A549 (cell line): Measurements from ENCODE around the gene TMCC3. TPM values are rescaled to one million over a fixed set of nuclear protein-coding genes. Genes with fewer than 3 reads are reported as not detected.
"Not testable (repeated sequence)": the region's sequence is repeated elsewhere in the genome, so short reads cannot be mapped to it uniquely, and the experiment has no call there.

ENCODE experiments used
- ATAC-seq, 2 experiments: fragments of 200-7000 bp in 1 of 2; fragments of >200 bp in 1 of 2; cut with Nextera tagmentation in 1 of 2; cut with Tn5 transposase in 1 of 2; 3 replicates each; pipeline versions ENCODE4 v1.8.0 to v1.9.1; 2018 to 2020; ENCODE audit warnings: mild to moderate bottlenecking in 1 of 2, moderate library complexity in 1 of 2
- CTCF ChIA-PET: fragments of 300-600 bp; sonication (Branson Sonifier 250); formaldehyde crosslinking; extraction: SDS; loops from one replicate; lab custom pipeline; 2021; ENCODE audit warnings: antibody characterized with exemption, inconsistent platforms; lab: Yijun Ruan, JAX
- POLR2A ChIA-PET: fragments of 350-600 bp; formaldehyde crosslinking; extraction: SDS; loops from one replicate; lab custom pipeline; 2021; ENCODE audit warnings: antibody characterized with exemption, inconsistent platforms; lab: Yijun Ruan, JAX
- DNase-seq, 2 experiments: peaks; one replicate each; pipeline versions ENCODE4 v3.0.0 to v3.0.0-alpha.2; 2011 to 2016; ENCODE audit warnings: low read depth in 1 of 2, low spot score in 1 of 2
- FAIRE-seq: peaks from 2 replicates; lab custom pipeline; 2011; peaks lifted over from hg19 to GRCh38; lab: Jason Lieb, UNC
- H3K27ac ChIP-seq, 2 experiments: fragments of >200 bp; sonication (Bioruptor Twin); formaldehyde crosslinking; 3 replicates each; pipeline ENCODE4 v1.5.1; 2016 to 2017
- H3K4me1 ChIP-seq: fragments of >200 bp; sonication (Bioruptor Twin); formaldehyde crosslinking; 3 replicates; pipeline ENCODE4 v1.6.1; 2016
- H3K4me2 ChIP-seq: fragments of >200 bp; sonication (Bioruptor Twin); formaldehyde crosslinking; 3 replicates; pipeline ENCODE4 v1.6.1; 2016
- H3K4me3 ChIP-seq: fragments of >200 bp; sonication (Bioruptor Twin); formaldehyde crosslinking; 3 replicates; pipeline ENCODE4 v1.5.1; 2016
- H3K9me3 ChIP-seq: fragments of >200 bp; sonication (Bioruptor Twin); formaldehyde crosslinking; 3 replicates; pipeline ENCODE4 v1.6.1; 2016
- EHMT2 ChIP-seq: fragments of 200-600 bp; sonication (generic); IDR thresholded peaks from 2 replicates; pipeline ENCODE4 v1.6.1; 2016; ENCODE audit warnings: antibody characterized with exemption, low read depth, mild to moderate bottlenecking, moderate library complexity
- FOSB ChIP-seq: fragments of 250-450 bp; sonication (Bioruptor Pico); IDR thresholded peaks from 2 replicates; pipeline ENCODE4 v1.5.0; 2020; ENCODE audit warnings: mild to moderate bottlenecking, moderate library complexity
- FOSL2 ChIP-seq, 2 experiments: fragments of 450-650 bp in 1 of 2; fragments of >200 bp in 1 of 2; sonication (Bioruptor Twin) in 1 of 2; formaldehyde crosslinking; IDR thresholded peaks; 2 replicates each; pipeline versions ENCODE4 v1.5.0 to v1.6.1; 2016 to 2020; ENCODE audit warnings: mild to moderate bottlenecking in 1 of 2, moderate library complexity in 1 of 2
- GATA3 ChIP-seq: IDR thresholded peaks from 2 replicates; pipeline ENCODE4 v1.6.1; 2012; ENCODE audit warnings: borderline replicate concordance
- HEYL ChIP-seq: fragments of 250-450 bp; sonication (Bioruptor Pico); IDR thresholded peaks from 2 replicates; pipeline ENCODE4 v1.8.0; 2021; ENCODE audit warnings: mild to moderate bottlenecking, moderate library complexity
- HMGXB4 ChIP-seq: fragments of 250-450 bp; sonication (Bioruptor Pico); IDR thresholded peaks from 2 replicates; pipeline ENCODE4 v1.5.0; 2021; ENCODE audit warnings: mild to moderate bottlenecking, moderate library complexity, borderline replicate concordance
- HOXA7 ChIP-seq: fragments of 250-450 bp; sonication (Bioruptor Pico); IDR thresholded peaks from 2 replicates; pipeline ENCODE4 v1.5.0; 2020; ENCODE audit warnings: mild to moderate bottlenecking, moderate library complexity
- HOXB5 ChIP-seq: fragments of 250-450 bp; sonication (Bioruptor Pico); IDR thresholded peaks from 2 replicates; pipeline ENCODE4 v1.5.0; 2020; ENCODE audit warnings: mild to moderate bottlenecking, moderate library complexity
- MAFK ChIP-seq: fragments of 450-650 bp; IDR thresholded peaks from 2 replicates; pipeline ENCODE4 v1.6.1; 2014; ENCODE audit not compliant: partially characterized antibody
- MAZ ChIP-seq: fragments of 150-350 bp; IDR thresholded peaks from 2 replicates; pipeline ENCODE4 v1.6.1; 2014; ENCODE audit warnings: antibody characterized with exemption, low read depth, low read length, borderline replicate concordance
- NFE2L2 ChIP-seq: fragments of 150-350 bp; conservative IDR thresholded peaks from 2 replicates; pipeline ENCODE4 v1.6.1; 2014; ENCODE audit warnings: low read length
- RAD21 ChIP-seq, 2 experiments: fragments of >200 bp in 1 of 2; sonication (Bioruptor Twin) in 1 of 2; formaldehyde crosslinking in 1 of 2; IDR thresholded peaks in 1 of 2; conservative IDR thresholded peaks in 1 of 2; 2 replicates in 1 of 2; 3 replicates in 1 of 2; pipeline ENCODE4 v1.6.1; 2012 to 2018; ENCODE audit warnings: inconsistent platforms in 1 of 2
- RNF2 ChIP-seq: fragments of 200-600 bp; sonication (generic); IDR thresholded peaks from 2 replicates; pipeline ENCODE4 v1.6.1; 2016; ENCODE audit warnings: low read depth, mild to moderate bottlenecking, antibody characterized with exemption, moderate library complexity, borderline replicate concordance
- SMC3 ChIP-seq: fragments of >200 bp; sonication (Bioruptor Twin); formaldehyde crosslinking; IDR thresholded peaks from 3 replicates; pipeline ENCODE4 v1.6.1; 2018; ENCODE audit warnings: inconsistent platforms
- TP53 ChIP-seq: fragments of 250-450 bp; sonication (Bioruptor Pico); IDR thresholded peaks from 2 replicates; pipeline ENCODE4 v1.5.0; 2021; ENCODE audit warnings: mild to moderate bottlenecking, moderate library complexity
- ZC3H11A ChIP-seq: fragments of 450-650 bp; IDR thresholded peaks from 2 replicates; pipeline ENCODE4 v1.6.1; 2014; ENCODE audit warnings: antibody characterized with exemption, mild to moderate bottlenecking
- ZSCAN20 ChIP-seq: fragments of 250-450 bp; sonication (Bioruptor Pico); IDR thresholded peaks from 2 replicates; pipeline ENCODE4 v1.8.0; 2022; ENCODE audit warnings: mild to moderate bottlenecking, moderate library complexity
- WGBS: methylation state at CpG from one replicate; pipeline ENCODE4 v1.1.6; 2017; ENCODE audit errors: missing lambda C conversion rate; 5-methylcytosine and 5-hydroxymethylcytosine counted together
- polyA plus RNA-seq, 4 experiments: library from polyadenylated mRNA; depleted of rRNA in 3 of 4; stranded (reverse); fragments of >200 nt; fragmentation: RNase III in 1 of 4; extraction: RNeasy Plus Mini Kit Qiagen cat#74134 plus additional on column Dnase treatment in 1 of 4; gene quantifications; 2 replicates in 3 of 4; 3 replicates in 1 of 4; pipeline ENCODE4 v1.2.3, GENCODE V29; 2011 to 2017
- TF ChIP-seq, protein P1 (sequence below): fragments of >200 bp; sonication (Bioruptor Twin); formaldehyde crosslinking; IDR thresholded peaks from 3 replicates; pipeline ENCODE4 v1.5.1; 2016
- TF ChIP-seq, protein P2 (sequence below): fragments of 450-650 bp; IDR thresholded peaks from 2 replicates; pipeline ENCODE4 v1.6.1; 2014; ENCODE audit warnings: antibody characterized with exemption

TMCC3 gene
- polyA plus RNA-seq, 2 of the 4 experiments (the other 2 are of a cell fraction), result 0.50 to 0.62 TPM

DNA sequence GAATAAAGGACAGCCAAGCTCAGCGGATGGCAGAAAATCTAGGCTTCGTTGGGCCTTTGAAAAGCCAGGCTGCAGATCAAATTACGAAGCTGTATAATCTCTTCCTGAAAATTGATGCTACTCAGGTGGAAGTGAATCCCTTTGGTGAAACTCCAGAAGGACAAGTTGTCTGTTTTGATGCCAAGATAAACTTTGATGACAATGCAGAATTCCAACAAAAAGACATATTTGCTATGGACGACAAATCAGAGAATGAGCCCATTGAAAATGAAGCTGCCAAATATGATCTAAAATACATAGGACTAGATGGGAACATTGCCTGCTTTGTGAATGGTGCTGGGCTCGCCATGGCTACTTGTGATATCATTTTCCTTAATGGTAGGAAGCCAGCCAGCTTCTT is 101.5 kb downstream of the TMCC3 start:
- H3K4me2 ChIP-seq, POLR2A ChIA-PET, H3K4me3 ChIP-seq, H3K27ac ChIP-seq, DNase-seq, FAIRE-seq, ATAC-seq: not testable (repeated sequence)
- Histone ChIP-seq H3K4me1 (peaks cover 11% of the 10 kb centered on the region; the same call in 1 of the 3 replicates), H3K9me3 (peaks cover 12% of the 10 kb centered on the region; the same call in 2 of the 3 replicates)
- CTCF ChIA-PET, result interaction anchor here (1.1 to 1.9 kb wide), 4 partner anchors 101 to 986 kb away, joined by 3 to 5 read pairs (median 3); no protein-coding TSS in a partner anchor
- whole genome bisulfite sequencing, result 69% methylated on average over 5 of the region's 5 CpGs
- peak; percentile 87 for TF ChIP-seq MAFK

DNA sequence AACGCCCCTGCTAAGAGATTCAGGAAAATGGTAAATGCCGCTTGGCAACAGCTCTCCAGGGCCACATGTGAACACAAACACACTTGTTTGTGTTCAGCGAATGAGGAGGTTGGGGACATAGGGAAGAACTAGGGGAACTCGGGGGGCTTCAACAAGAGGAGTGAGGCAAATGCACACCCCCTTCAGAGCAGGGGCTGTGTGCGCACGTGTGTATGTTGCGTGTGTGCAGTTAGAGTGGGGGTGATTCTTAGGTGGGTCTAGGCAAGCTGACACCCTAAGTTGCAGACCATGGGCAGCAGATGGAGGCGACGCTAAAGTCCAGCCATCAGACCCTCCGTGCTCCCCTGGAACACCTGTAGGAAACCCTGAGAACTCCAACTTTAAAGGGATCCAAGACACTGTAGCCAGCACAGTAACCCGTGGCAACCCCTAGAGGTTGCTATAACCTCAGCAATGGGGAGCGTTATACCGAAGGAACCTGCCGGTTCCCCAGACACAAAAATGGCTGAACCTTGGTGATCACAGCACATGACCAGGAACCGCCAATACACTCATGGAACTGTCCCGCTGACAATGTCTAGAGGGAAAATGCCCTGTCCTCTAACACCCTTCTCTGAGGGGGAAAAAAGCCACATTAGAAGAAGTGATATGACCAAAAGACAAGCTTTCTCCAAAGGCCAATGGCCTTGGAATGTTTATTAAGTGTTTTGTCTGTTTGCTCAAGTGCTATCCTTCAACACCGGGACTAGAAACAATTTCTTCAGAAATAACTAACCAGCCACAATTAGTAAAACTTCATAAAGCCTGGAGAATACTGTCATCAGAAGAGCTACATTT is 104.2 kb downstream of the TMCC3 start:
- CTCF ChIA-PET, result interaction anchor here (0.6 to 2.9 kb wide), 26 partner anchors 11 to 988 kb away, joined by 3 to 18 read pairs (median 3); partner anchors contain the start of gene NR2C1
- H3K9me3 ChIP-seq, result peaks cover 12% of the 10 kb centered on the region; the same call in 2 of the 3 replicates
- WGBS, result 40% methylated on average over 17 of the region's 17 CpGs
- no peak overlapping the region for H3K27ac ChIP-seq
- TF ChIP-seq HMGXB4 (no peak), RAD21 (conservative IDR thresholded peaks at IDR 0.05 in 1 of 2, IDR thresholded peaks at IDR 0.05 in 1 of 2) (peak; percentile 79 to 91), GATA3 (no peak), SMC3 (peak; percentile 63)
- TF ChIP-seq, protein P1, sequence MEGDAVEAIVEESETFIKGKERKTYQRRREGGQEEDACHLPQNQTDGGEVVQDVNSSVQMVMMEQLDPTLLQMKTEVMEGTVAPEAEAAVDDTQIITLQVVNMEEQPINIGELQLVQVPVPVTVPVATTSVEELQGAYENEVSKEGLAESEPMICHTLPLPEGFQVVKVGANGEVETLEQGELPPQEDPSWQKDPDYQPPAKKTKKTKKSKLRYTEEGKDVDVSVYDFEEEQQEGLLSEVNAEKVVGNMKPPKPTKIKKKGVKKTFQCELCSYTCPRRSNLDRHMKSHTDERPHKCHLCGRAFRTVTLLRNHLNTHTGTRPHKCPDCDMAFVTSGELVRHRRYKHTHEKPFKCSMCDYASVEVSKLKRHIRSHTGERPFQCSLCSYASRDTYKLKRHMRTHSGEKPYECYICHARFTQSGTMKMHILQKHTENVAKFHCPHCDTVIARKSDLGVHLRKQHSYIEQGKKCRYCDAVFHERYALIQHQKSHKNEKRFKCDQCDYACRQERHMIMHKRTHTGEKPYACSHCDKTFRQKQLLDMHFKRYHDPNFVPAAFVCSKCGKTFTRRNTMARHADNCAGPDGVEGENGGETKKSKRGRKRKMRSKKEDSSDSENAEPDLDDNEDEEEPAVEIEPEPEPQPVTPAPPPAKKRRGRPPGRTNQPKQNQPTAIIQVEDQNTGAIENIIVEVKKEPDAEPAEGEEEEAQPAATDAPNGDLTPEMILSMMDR, result peak; percentile 56
- TF ChIP-seq, protein P2, sequence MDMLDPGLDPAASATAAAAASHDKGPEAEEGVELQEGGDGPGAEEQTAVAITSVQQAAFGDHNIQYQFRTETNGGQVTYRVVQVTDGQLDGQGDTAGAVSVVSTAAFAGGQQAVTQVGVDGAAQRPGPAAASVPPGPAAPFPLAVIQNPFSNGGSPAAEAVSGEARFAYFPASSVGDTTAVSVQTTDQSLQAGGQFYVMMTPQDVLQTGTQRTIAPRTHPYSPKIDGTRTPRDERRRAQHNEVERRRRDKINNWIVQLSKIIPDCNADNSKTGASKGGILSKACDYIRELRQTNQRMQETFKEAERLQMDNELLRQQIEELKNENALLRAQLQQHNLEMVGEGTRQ, result peak; percentile 38; the same call in 1 of the 2 replicates
- POLR2A ChIA-PET, result no interaction called here
- FAIRE-seq, result no peak
- peak; percentile 70 to 75 for DNase-seq
- H3K4me2 ChIP-seq, result peak overlapping the region; percentile 45; the same call in 2 of the 3 replicates
- H3K4me1 ChIP-seq, result no peaks in the 10 kb centered on the region
- H3K4me3 ChIP-seq, result no peak overlapping the region
- peak; percentile 90 to 98 for ATAC-seq

- Histone ChIP-seq H3K4me2 (no peak overlapping the region), H3K27ac (no peak overlapping the region), H3K4me1 (no peaks in the 10 kb centered on the region), H3K4me3 (no peak overlapping the region), H3K9me3 (peaks cover 12% of the 10 kb centered on the region; the same call in 2 of the 3 replicates)
- DNase-seq, result no peak
- ChIA-PET CTCF (interaction anchor here (0.8 to 2.9 kb wide), 5 partner anchors 218 to 791 kb away, joined by 3 to 18 read pairs (median 9); no protein-coding TSS in a partner anchor), POLR2A (no interaction called here)
- ATAC-seq, result no peak
- 77% methylated on average over 4 of the region's 4 CpGs for WGBS
- FAIRE-seq, result no peak
- TF ChIP-seq HEYL (CRISPR knock-in tag) (no peak), FOSB (CRISPR knock-in tag) (no peak)
Observed at GRCh38 chr12:94544355-94544754, 106.0 kb downstream of the TMCC3 start.

DNA sequence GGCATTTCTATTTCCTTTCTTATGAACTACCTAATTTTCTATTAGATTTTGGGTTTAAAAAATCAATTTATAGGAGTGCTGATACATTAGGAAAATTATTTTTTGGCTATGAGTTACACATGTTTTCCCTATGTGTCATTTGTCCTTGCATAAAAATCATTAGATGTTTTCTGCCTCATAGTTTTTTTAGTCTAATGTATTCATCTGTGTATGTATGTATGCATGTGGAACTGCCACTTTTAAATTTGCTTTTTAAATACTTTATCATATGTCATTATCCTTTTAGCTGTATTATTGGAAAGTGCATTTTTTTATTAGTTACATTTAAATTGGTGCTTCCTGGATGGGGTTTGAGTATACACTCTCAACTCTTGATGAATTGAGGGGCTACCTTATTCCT is 112.0 kb downstream of the TMCC3 start:
- ChIA-PET CTCF (no interaction called here), POLR2A (no interaction called here)
- H3K27ac ChIP-seq, result no peak overlapping the region
- no peaks in the 10 kb centered on the region for H3K9me3 ChIP-seq
- TF ChIP-seq RAD21 (conservative IDR thresholded peaks at IDR 0.05 in 1 of 2, IDR thresholded peaks at IDR 0.05 in 1 of 2), result no peak
- no peak for TF ChIP-seq ZSCAN20 (CRISPR knock-in tag)
- TF ChIP-seq RNF2, result no peak
- TF ChIP-seq FOSL2 (IDR thresholded peaks at IDR 0.05), result no peak
- TF ChIP-seq FOSL2 (CRISPR knock-in tag; IDR thresholded peaks at IDR 0.05), result no peak
- TF ChIP-seq HOXA7 (CRISPR knock-in tag), result no peak
- no peak for TF ChIP-seq NFE2L2
- TF ChIP-seq EHMT2, result no peak
- no peak for TF ChIP-seq HOXB5 (CRISPR knock-in tag)
- TF ChIP-seq TP53 (CRISPR knock-in tag), result no peak
- TF ChIP-seq ZC3H11A, result no peak
- TF ChIP-seq MAZ, result no peak
- no peak for FAIRE-seq
- H3K4me3 ChIP-seq, result no peak overlapping the region
- no peaks in the 10 kb centered on the region for H3K4me1 ChIP-seq
- no peak for ATAC-seq
- no peak for DNase-seq
- no peak overlapping the region for H3K4me2 ChIP-seq
